K562 (cell line): ENCODE results near the gene MMRN2. TPM values are rescaled to one million over a fixed set of nuclear protein-coding genes. Genes with fewer than 3 reads are reported as not detected.

ENCODE experiments used
- ATAC-seq: fragments of 200-7000 bp; cut with Tn5 transposase; 3 replicates; pipeline ENCODE4 v1.9.1; 2020; ENCODE audit warnings: moderate library complexity
- BruUV-seq: library from RNA; stranded (reverse); fragments of 400-500 nt; replicated peaks from 2 replicates; lab custom pipeline; 2021; lab: Mats Ljungman, UMichigan
- CTCF ChIA-PET: fragments of 300-600 bp; formaldehyde crosslinking; extraction: SDS; loops from one replicate; lab custom pipeline; 2021; ENCODE audit warnings: low intra/inter-chr PET ratio; lab: Yijun Ruan, JAX
- POLR2A ChIA-PET: fragments of 300-600, 350-650 bp; sonication (Branson Sonifier 250); formaldehyde crosslinking; extraction: SDS; loops from one replicate; lab custom pipeline; 2021; ENCODE audit warnings: antibody characterized with exemption, inconsistent platforms; lab: Yijun Ruan, JAX
- DNase-seq, 4 experiments: peaks; one replicate each; pipeline versions ENCODE4 v3.0.0 to v3.0.0-alpha.2; 2011 to 2018; ENCODE audit warnings: low spot score in 3 of 4, mixed read lengths in 3 of 4; ENCODE audit errors: extremely low read depth in 1 of 4
- FAIRE-seq: peaks from 2 replicates; lab custom pipeline; 2011; peaks lifted over from hg19 to GRCh38; lab: Jason Lieb, UNC
- H2AFZ ChIP-seq: 2 replicates; pipeline ENCODE4 v1.6.0; 2011; ENCODE audit warnings: low read depth, low read length, control low read depth, inconsistent platforms
- H3K27ac ChIP-seq: fragments of 200-600 bp; 3 replicates; pipeline ENCODE4 v1.8.0; 2011; ENCODE audit warnings: low read depth, mild to moderate bottlenecking, control low read depth, inconsistent platforms, low read length, moderate library complexity, mixed read lengths; ENCODE audit errors: extremely low read depth
- H3K27me3 ChIP-seq, 2 experiments: fragments of 300-600 bp in 1 of 2; 2 replicates in 1 of 2; 3 replicates in 1 of 2; pipeline versions ENCODE4 v1.6.0 to v1.8.0; 2011; ENCODE audit warnings: inconsistent platforms in 2 of 2, low read length in 2 of 2, mild to moderate bottlenecking in 1 of 2, mixed read lengths in 1 of 2, moderate library complexity in 1 of 2; ENCODE audit not compliant: control insufficient read depth in 2 of 2, insufficient read depth in 2 of 2
- H3K36me3 ChIP-seq: fragments of 300-600 bp; 3 replicates; pipeline ENCODE4 v1.8.0; 2011; ENCODE audit warnings: mild to moderate bottlenecking, low read length, inconsistent platforms; ENCODE audit not compliant: control insufficient read depth, insufficient read depth
- H3K4me1 ChIP-seq, 2 experiments: fragments of 200-600 bp in 1 of 2; replicated peaks in 1 of 2; 2 replicates in 1 of 2; 3 replicates in 1 of 2; pipeline versions ENCODE4 v1.5.1 to v1.8.0; 2011; ENCODE audit warnings: inconsistent platforms in 2 of 2, low read length in 2 of 2, mild to moderate bottlenecking in 1 of 2, mixed read lengths in 1 of 2, moderate library complexity in 1 of 2; ENCODE audit not compliant: control insufficient read depth in 2 of 2, insufficient read depth in 2 of 2
- H3K4me2 ChIP-seq: 2 replicates; pipeline ENCODE4 v1.6.1; 2011; ENCODE audit warnings: low read length, control low read depth, inconsistent platforms, mixed read lengths; ENCODE audit not compliant: insufficient read depth
- H3K4me3 ChIP-seq: fragments of 200-600 bp; sonication (generic), shearing (Covaris generic); 2 replicates; pipeline ENCODE4 v1.5.1; 2016; ENCODE audit warnings: control low read depth, inconsistent platforms
- H3K79me2 ChIP-seq: fragments of 200-600 bp; 3 replicates; pipeline ENCODE4 v1.8.0; 2011; ENCODE audit warnings: low read length, inconsistent platforms; ENCODE audit not compliant: control insufficient read depth, insufficient read depth
- H3K9ac ChIP-seq, 2 experiments: 2 replicates each; pipeline versions ENCODE4 v1.6.0 to v1.6.1; 2011; ENCODE audit warnings: low read depth in 2 of 2, low read length in 2 of 2, control low read depth in 1 of 2, inconsistent platforms in 1 of 2, mild to moderate bottlenecking in 1 of 2, mixed read lengths in 1 of 2; ENCODE audit not compliant: insufficient read depth in 1 of 2
- H3K9me1 ChIP-seq: one replicate; pipeline ENCODE4 v1.6.0; 2011; ENCODE audit warnings: inconsistent platforms, mild to moderate bottlenecking, low read length, moderate library complexity; ENCODE audit not compliant: control insufficient read depth, insufficient read depth
- H3K9me3 ChIP-seq: replicated peaks from 2 replicates; pipeline ENCODE4 v1.5.1; 2011; ENCODE audit warnings: low read depth, low read length, inconsistent platforms; ENCODE audit not compliant: control insufficient read depth, insufficient read depth
- H4K20me1 ChIP-seq: replicated peaks from 2 replicates; pipeline ENCODE4 v1.6.1; 2011; ENCODE audit warnings: low read length, inconsistent platforms, mixed read lengths; ENCODE audit not compliant: control insufficient read depth, insufficient read depth
- E2F6 ChIP-seq, 2 experiments: IDR thresholded peaks; 2 replicates each; pipeline ENCODE4 v1.6.1; 2011; ENCODE audit warnings: borderline replicate concordance in 1 of 2, control low read depth in 1 of 2, low read depth in 1 of 2, low read length in 1 of 2, mild to moderate bottlenecking in 1 of 2, mixed read lengths in 1 of 2, moderate library complexity in 1 of 2; ENCODE audit not compliant: insufficient read depth in 1 of 2, insufficient read length in 1 of 2, poor library complexity in 1 of 2, severe bottlenecking in 1 of 2; ENCODE audit errors: extremely low read depth in 1 of 2
- FOXP4 ChIP-seq: sonication (generic); formaldehyde crosslinking; IDR thresholded peaks from 2 replicates; pipeline ENCODE4 v1.8.0; 2022; ENCODE audit warnings: mild to moderate bottlenecking, missing genetic modification reagents, borderline replicate concordance
- MAFF ChIP-seq: IDR thresholded peaks from 2 replicates; pipeline ENCODE4 v1.6.1; 2012; ENCODE audit warnings: low read length, improper control_type of control experiment
- MXD1 ChIP-seq: fragments of 250-450 bp; sonication (Bioruptor Pico); IDR thresholded peaks from 2 replicates; pipeline ENCODE4 v1.8.0; 2021; ENCODE audit warnings: borderline replicate concordance, mild to moderate bottlenecking, moderate library complexity; ENCODE audit not compliant: poor library complexity, severe bottlenecking
- ZHX1 ChIP-seq: fragments of 150-350 bp; conservative IDR thresholded peaks from 2 replicates; pipeline ENCODE4 v1.6.1; 2014; ENCODE audit warnings: low read length
- WGBS: fragments of 100-300 bp; shearing (Covaris generic); methylation state at CpG from one replicate; pipeline ENCODE4 v1.1.6; 2016; ENCODE audit warnings: low coverage, mixed read lengths; ENCODE audit not compliant: insufficient coverage; ENCODE audit errors: missing lambda C conversion rate; 5-methylcytosine and 5-hydroxymethylcytosine counted together
- in situ Hi-C: fragments of 300-500 bp; cut with MboI; formaldehyde crosslinking; loops from 4 replicates; pipeline ENCODE4 v1.15.0; 2018; ENCODE audit warnings: inconsistent platforms, mixed read lengths
- intact Hi-C: fragments of 100-400 bp; cut with micrococcal nuclease; formaldehyde crosslinking; loops from 2 replicates; pipeline ENCODE4 v1.14.2; 2022
- polyA plus RNA-seq, 8 experiments: library from polyadenylated mRNA; depleted of rRNA in 4 of 8; stranded (reverse) in 5 of 8; unstranded in 3 of 8; fragments of >200 nt; fragmentation: Nextera tagmentation in 2 of 8; fragmentation: Illumina TruSeq in 1 of 8; extraction: Ambion mirVana in 2 of 8; extraction: Trizol in 1 of 8; gene quantifications; 2 replicates each; pipeline versions ENCODE4 v1.2.1 to v1.2.3, GENCODE V29; 2011 to 2014; ENCODE audit warnings: inconsistent platforms in 1 of 8, missing spikeins in 1 of 8
- total RNA-seq, 7 experiments: library from RNA; depleted of rRNA in 6 of 7; stranded (reverse); fragments of >200 nt in 6 of 7; fragmentation: Illumina TruSeq in 2 of 7; extraction: Trizol in 2 of 7; gene quantifications; 2 replicates each; pipeline versions ENCODE4 v1.2.1 to v1.2.3, GENCODE V29; 2011 to 2021; ENCODE audit warnings: low replicate concordance in 1 of 7

MMRN2 gene
- total and polyA plus RNA-seq, 9 of the 15 experiments (the other 6 are each of a cell fraction or from before 2014, with no cell fraction given): 0.07 to 2.0 (median 1.2) TPM

GRCh38 chr10:86899132-86899531, 58.3 kb downstream of the MMRN2 start:
- H3K9ac ChIP-seq: no peak overlapping the region; a peak in 1 of 4 replicates

GRCh38 chr10:86898511-86898910, 58.9 kb downstream of the MMRN2 start:
- DNase-seq (no peak), ATAC-seq (no peak), FAIRE-seq (no peak)
- H3K9ac ChIP-seq: no peak overlapping the region
- no TSS peak for BruUV-seq
- POLR2A ChIA-PET: no interaction called here
- no peaks in the 10 kb centered on the region for H3K9me3 ChIP-seq
- 39% methylated on average over 4 of the region's 4 CpGs for WGBS
- no peaks in the 10 kb centered on the region for H4K20me1 ChIP-seq
- H3K4me1 ChIP-seq: no peaks in the 10 kb centered on the region
- no peak overlapping the region for H3K4me3 ChIP-seq
- no peaks in the 10 kb centered on the region for H3K27me3 ChIP-seq
- no peak overlapping the region for H3K27ac ChIP-seq
- intact Hi-C loops (loop anchor here (2.0 kb wide), 1 partner anchor 210 kb away; no protein-coding TSS in a partner anchor), in situ Hi-C loops (no loop called here)
- peaks cover 26% of the 10 kb centered on the region; the same call in 2 of the 3 replicates for H3K36me3 ChIP-seq
- H3K9me1 ChIP-seq: no peaks in the 10 kb centered on the region
- H3K79me2 ChIP-seq: no peaks in the 10 kb centered on the region
- CTCF ChIA-PET: interaction anchor here (0.7 to 3.6 kb wide), 4 partner anchors 188 to 213 kb away, joined by 4 to 20 read pairs (median 6); no protein-coding TSS in a partner anchor
- no peak overlapping the region for H2AFZ ChIP-seq
- no peak overlapping the region for H3K4me2 ChIP-seq
- no peak for TF ChIP-seq ZHX1
- TF ChIP-seq E2F6 (IDR thresholded peaks at IDR 0.05; ENCODE audit: borderline replicate concordance in 1 of 2, extremely low read depth in 1 of 2, insufficient read depth in 1 of 2, insufficient read length in 1 of 2, low read depth in 1 of 2, low read length in 1 of 2, poor library complexity in 1 of 2, severe bottlenecking in 1 of 2): no peak
- TF ChIP-seq FOXP4 (CRISPR knock-in tag): no peak
- no peak for TF ChIP-seq MAFF

More at GRCh38 chr10:86899132-86899531, 58.3 kb downstream of the MMRN2 start:
- Histone ChIP-seq H3K4me3 (no peak overlapping the region), H4K20me1 (no peaks in the 10 kb centered on the region), H3K27me3 (no peaks in the 10 kb centered on the region), H3K36me3 (peaks cover 25% of the 10 kb centered on the region; the same call in 2 of the 3 replicates), H3K9me1 (no peaks in the 10 kb centered on the region), H3K27ac (no peak overlapping the region)
- intact Hi-C loops: loop anchor here (1.0 to 2.0 kb wide), 3 partner anchors 188 to 210 kb away; no protein-coding TSS in a partner anchor
- no peak for FAIRE-seq
- WGBS: 67% methylated on average over 6 of the region's 6 CpGs
- peak; percentile 54 for ATAC-seq
- POLR2A ChIA-PET: interaction anchor here (0.6 to 1.2 kb wide), 2 partner anchors 142 to 1576 kb away, joined by 3 to 4 read pairs; no protein-coding TSS in a partner anchor
- no peak for TF ChIP-seq MXD1 (CRISPR knock-in tag)
- TF ChIP-seq, all 486 proteins: peak for 0
- DNase-seq: no peak
- in situ Hi-C loops: no loop called here
- H2AFZ ChIP-seq: no peak overlapping the region
- H3K4me2 ChIP-seq: no peak overlapping the region
- no peaks in the 10 kb centered on the region for H3K9me3 ChIP-seq
- no peaks in the 10 kb centered on the region for H3K79me2 ChIP-seq
- CTCF ChIA-PET: interaction anchor here (1.1 to 3.6 kb wide), 6 partner anchors 188 to 213 kb away, joined by 4 to 20 read pairs (median 5); no protein-coding TSS in a partner anchor
- no peaks in the 10 kb centered on the region for H3K4me1 ChIP-seq
- no TSS peak for BruUV-seq
